Mammary epithelial cell (primary cell): ENCODE measurements around the gene CNTFR.

Source experiments
- CTCF ChIP-seq, 2 donors: IDR thresholded peaks in 1 of 2; conservative IDR thresholded peaks in 1 of 2; 2 replicates each; pipeline ENCODE4 v1.5.1; 2011 to 2012; ENCODE audit warnings: inconsistent platforms in 2 of 2, low read length in 2 of 2, mild to moderate bottlenecking in 2 of 2, control low read depth in 1 of 2, low read depth in 1 of 2; ENCODE audit not compliant: insufficient read depth in 1 of 2; ENCODE audit errors: extremely low read depth in 1 of 2
- EZH2 ChIP-seq: IDR thresholded peaks from 2 replicates; pipeline ENCODE4 v1.6.1; 2012; ENCODE audit warnings: low read length, inconsistent platforms, borderline replicate concordance

GRCh38 chr9:34512131-34513078 is 77.1 kb downstream of the CNTFR start:
- TF ChIP-seq CTCF (conservative IDR thresholded peaks at IDR 0.05 in 1 of 2, IDR thresholded peaks at IDR 0.05 in 1 of 2; ENCODE audit: extremely low read depth in 1 of 2, insufficient read depth in 1 of 2, low read depth in 1 of 2, low read length in 2 of 2) (no peak), EZH2 (no peak)
